Activated CD8-positive, alpha-beta memory T cell treated with anti-CD3 and anti-CD28 coated beads for 24 hours (primary cell): ENCODE results near the gene PTGDS.

Source experiments
- DNase-seq: peaks from one replicate; pipeline ENCODE4 v3.0.0-alpha.2; 2020

The PTGDS gene

GRCh38 chr9:136992819-136993369 is 15.6 kb downstream of the PTGDS start:
- no peak for DNase-seq

- DNase-seq: peak; percentile 62
Observed at GRCh38 chr9:136994180-136994887, 17.0 kb downstream of the PTGDS start.

- no peak for DNase-seq
Observed at GRCh38 chr9:136994888-136995230, 17.6 kb downstream of the PTGDS start.

GRCh38 chr9:136995362-136995761 is 18.1 kb downstream of the PTGDS start:
- DNase-seq: peak; percentile 70

- DNase-seq: peak; percentile 72
Observed at GRCh38 chr9:136995772-136996311, 18.5 kb downstream of the PTGDS start.

GRCh38 chr9:136996361-136997292 is 19.3 kb downstream of the PTGDS start, which contains the start of gene CLIC3:
CLIC3 (minus strand) TSS chr9:136996568; CDS start chr9:136996543, 25 bp downstream.
- peak; percentile 84 for DNase-seq

- DNase-seq: no peak
Observed at GRCh38 chr9:136997371-136997770, 20.1 kb downstream of the PTGDS start.

GRCh38 chr9:136997830-136998234 is 20.5 kb downstream of the PTGDS start:
- no peak for DNase-seq

- DNase-seq: no peak
Observed at GRCh38 chr9:137000177-137000930, 23.1 kb downstream of the PTGDS start.

GRCh38 chr9:137001857-137002645 is 24.7 kb downstream of the PTGDS start:
- no peak for DNase-seq

- no peak for DNase-seq
Observed at GRCh38 chr9:137002646-137003041, 25.3 kb downstream of the PTGDS start.

- peak; percentile 68 for DNase-seq
Observed at GRCh38 chr9:137004285-137004684, 27.0 kb downstream of the PTGDS start.

- DNase-seq: peak; percentile 68
Observed at GRCh38 chr9:137006116-137007003, 29.1 kb downstream of the PTGDS start.

- DNase-seq: no peak
Observed at GRCh38 chr9:137007108-137007815, 30.0 kb downstream of the PTGDS start.

GRCh38 chr9:137007816-137008270 is 30.5 kb downstream of the PTGDS start:
- DNase-seq: no peak

GRCh38 chr9:137008312-137008711 is 31.0 kb downstream of the PTGDS start:
- DNase-seq: no peak

GRCh38 chr9:137009217-137009616 is 31.9 kb downstream of the PTGDS start:
- DNase-seq: no peak

GRCh38 chr9:137009938-137010732 is 32.8 kb downstream of the PTGDS start:
- no peak for DNase-seq

- DNase-seq: no peak
Observed at GRCh38 chr9:137011156-137011555, 33.9 kb downstream of the PTGDS start.
